Cardiac septum (tissue), 1 donor: Measurements from ENCODE around the gene AGAP1. TPM values are rescaled to one million over a fixed set of nuclear protein-coding genes. Genes with fewer than 3 reads are reported as not detected.

Experiments
- DNase-seq: peaks from one replicate; pipeline ENCODE4 v3.0.0-alpha.2; 2020; ENCODE audit warnings: low spot score
- intact Hi-C: fragments of 100-400 bp; cut with DNase I; formaldehyde crosslinking; loops from one replicate; pipeline ENCODE4 v1.14.0; 2022
- total RNA-seq: library from RNA; stranded (reverse); fragmentation: NEBNext Ultra II Directional; extraction: Animal tissue kit (Norgen Biotek cat#: 25700); gene quantifications from one replicate; pipeline ENCODE4 v1.2.1, GENCODE V29; 2021
- donor health status: DM: no; HTN: no; CAD: no.

AGAP1 gene
- total RNA-seq, 1 donor from 2014 or later = 18.7 TPM

DNA sequence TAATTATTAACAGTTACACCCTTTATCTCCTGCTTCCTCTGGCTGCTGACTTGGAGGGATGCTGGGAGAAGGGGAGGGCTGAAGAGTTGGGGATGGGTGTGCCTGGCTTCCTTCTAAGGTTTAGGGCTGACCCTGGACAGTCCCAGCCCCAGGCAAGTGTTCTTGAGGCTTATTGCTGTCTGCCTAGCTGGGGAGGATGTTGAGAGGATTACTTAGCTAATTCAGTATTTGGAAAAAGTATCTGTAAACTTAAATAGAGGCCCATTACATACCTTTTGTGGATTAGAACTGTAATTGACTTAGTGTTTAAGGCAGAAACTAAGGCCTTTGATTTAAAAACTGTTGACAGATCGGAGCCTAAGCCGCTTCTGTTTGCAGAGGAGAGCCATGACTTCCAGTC lies 67.6 kb downstream of the AGAP1 start:
- intact Hi-C loops = no loop called here
- DNase-seq = no peak

DNA sequence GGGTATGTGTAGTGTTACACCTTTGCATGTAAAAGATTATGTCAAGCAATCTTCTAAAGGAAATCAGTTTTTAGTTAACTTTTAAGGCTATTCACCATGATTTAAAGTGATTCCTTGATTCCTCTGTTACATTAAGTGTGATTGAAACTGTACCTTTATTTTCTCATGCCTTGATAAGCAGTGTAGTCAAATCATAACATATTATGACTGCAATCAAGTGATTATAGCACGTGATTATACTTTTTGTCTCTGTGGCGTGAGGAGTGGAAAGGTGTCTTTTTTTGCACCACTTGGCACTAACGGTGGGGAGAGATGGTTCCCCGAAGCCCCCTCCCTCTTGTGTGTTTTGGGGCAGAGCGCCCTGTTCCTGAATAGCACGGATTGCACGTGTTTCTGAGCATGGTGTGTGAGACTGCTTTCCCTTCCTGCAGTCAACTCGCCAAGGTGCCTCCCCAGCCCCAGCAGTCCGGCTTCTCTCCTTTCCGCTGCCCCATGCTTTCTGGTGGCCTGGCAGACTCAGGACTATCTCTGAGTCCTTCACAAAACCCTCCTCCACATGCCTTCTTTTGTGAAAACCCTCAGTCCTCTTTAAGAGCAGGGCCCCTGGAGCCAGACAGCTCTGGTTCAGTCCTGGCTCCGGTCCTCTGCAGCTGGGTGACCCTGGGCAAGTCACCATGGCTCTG lies 68.4 kb downstream of the AGAP1 start:
- no peak for DNase-seq
- intact Hi-C loops = no loop called here

DNA sequence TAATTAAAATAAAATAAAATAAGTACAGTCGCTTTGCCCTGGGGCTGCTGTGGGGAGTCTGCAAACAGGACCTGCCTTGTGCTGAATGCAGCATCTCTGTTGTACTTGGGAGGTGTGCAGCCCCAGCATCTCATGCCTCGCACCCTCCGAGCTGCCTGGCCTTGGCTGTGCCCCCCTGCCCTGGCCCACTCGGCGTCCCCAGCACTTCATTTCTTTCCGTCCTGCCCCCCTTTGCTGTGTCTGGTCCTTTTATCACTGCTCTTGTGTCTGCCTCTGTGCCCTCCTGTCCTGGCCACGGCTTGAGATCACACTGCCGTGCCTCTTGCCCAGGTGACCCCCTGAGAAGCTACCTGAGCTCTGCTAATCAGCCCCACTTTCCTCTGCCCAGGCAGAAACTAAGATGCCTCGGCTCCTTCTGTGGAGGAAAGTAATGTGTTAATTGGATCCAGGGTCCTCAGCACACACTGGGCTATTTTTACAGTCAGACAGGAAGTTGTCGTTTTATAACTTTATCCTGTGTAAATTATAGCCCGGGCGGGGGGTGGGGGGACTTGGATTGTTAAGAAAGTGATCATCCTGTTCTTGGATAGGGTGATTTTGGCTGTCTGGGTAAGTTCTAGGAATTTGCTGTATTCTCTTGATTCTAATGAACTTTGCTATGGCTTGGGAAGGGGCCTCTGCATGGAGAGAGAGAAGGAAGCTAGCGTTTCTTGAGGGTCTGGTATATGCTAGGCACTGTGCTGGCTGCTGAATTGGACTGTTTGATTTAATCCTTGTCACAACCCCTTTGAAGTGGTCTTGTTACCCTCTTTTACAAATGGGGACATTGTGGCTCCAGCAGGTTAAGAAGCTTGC lies 69.4 kb downstream of the AGAP1 start:
- intact Hi-C loops = no loop called here
- no peak for DNase-seq

DNA sequence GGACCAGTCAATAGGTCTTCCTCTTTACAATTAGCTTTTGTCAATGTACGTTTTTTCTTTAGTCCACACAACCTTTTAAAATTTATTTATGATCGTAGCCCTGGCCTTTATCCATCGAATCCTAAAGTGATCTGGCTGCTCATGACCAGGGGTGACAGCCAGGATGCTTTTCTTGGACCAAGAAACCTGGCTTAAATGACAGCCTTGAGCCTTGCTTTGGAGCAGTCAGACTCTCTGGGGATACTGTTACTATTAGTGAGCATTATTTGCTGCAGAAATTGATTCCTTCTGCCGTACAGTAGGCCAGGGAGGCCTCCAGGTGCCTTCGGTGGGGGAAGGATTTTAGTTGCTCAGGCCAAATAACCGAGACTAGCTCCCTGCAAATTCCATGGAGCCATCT lies 70.2 kb downstream of the AGAP1 start:
- no peak for DNase-seq
- intact Hi-C loops = no loop called here

DNA sequence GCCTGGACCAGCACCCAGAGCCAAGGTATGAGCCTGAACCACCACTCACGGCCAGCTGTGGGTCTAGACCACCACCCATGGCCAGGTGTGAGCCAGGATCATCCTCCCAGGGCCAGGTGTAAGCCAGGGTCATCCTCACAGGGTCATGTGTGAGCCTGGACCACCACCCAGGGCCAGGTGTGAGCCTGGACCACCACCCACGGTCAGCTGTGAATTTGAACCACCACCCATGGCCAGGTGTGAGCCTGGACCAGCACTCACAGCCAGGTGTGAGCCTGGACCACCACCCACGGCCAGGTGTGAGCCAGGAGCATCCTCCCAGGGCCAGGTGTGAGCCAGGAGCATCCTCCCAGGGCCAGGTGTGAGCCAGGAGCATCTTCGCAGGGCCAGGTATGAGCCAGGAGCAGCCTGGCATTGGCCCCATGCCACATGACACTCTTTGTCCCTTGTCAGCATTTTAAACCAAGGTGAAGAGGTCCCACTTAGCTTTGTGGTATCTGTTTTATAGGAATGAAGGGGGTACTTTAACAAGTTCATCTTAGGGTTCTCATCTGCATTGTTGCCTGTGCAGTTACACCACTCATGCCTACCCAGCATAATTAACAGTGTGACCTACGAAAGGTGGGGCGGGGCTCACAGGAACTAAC lies 71.2 kb downstream of the AGAP1 start:
- intact Hi-C loops = no loop called here
- no peak for DNase-seq

DNA sequence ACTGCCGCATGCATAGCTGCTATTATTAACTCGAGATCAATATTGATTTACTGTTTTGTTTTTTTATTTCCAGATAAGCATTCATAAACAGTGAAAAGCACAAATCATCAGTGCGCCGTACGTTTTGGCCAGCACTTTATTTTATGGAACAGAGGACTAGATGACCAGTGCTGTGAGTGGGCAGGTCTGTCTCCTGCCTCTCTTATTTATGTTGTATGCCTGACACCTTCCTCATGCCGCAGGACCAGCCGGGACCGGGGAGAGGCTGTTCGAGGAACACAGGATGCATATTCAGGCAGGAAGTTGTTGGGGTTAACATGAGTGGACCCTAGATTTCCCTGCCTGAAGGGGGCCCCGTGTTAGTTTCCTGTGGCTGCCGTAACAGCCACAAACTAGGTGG lies 72.6 kb downstream of the AGAP1 start:
- no peak for DNase-seq
- intact Hi-C loops = no loop called here

GRCh38 chr2:235566931-235567495 lies 73.2 kb downstream of the AGAP1 start:
- no peak for DNase-seq
- intact Hi-C loops = no loop called here

GRCh38 chr2:235567842-235568241 lies 74.0 kb downstream of the AGAP1 start:
- DNase-seq = no peak
- intact Hi-C loops = no loop called here

DNA sequence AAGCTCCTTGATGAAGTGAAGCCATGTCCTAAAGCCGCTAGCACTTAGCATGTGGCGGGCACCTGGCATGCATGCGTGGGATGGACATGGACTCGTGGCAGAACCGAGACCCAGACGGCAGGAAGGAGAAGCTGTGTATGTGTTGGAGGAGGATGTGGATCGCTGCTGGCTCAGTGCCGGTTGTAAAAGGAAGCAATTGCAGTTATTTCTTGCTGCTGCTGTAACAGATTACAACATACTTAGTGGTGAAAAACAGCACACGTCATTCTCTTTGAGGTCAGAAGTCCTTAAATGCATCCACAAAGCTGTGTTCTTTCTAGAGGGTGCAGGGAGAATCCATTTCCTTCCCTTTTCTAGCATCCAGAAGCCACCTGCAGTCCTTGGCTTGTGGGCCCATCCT lies 74.6 kb downstream of the AGAP1 start:
- intact Hi-C loops = no loop called here
- DNase-seq = no peak

- intact Hi-C loops = no loop called here
These were observed 76.0 kb downstream of the AGAP1 start for GRCh38 chr2:235569837-235570236.

GRCh38 chr2:235570256-235570655 lies 76.4 kb downstream of the AGAP1 start:
- intact Hi-C loops = no loop called here
- no peak for DNase-seq

More at GRCh38 chr2:235569837-235570236, 76.0 kb downstream of the AGAP1 start:
- no peak for DNase-seq

GRCh38 chr2:235570966-235571692 lies 77.3 kb downstream of the AGAP1 start:
- intact Hi-C loops = no loop called here

GRCh38 chr2:235572592-235572991 lies 78.7 kb downstream of the AGAP1 start:
- intact Hi-C loops = no loop called here

More at GRCh38 chr2:235570966-235571692, 77.3 kb downstream of the AGAP1 start:
- no peak for DNase-seq

DNA sequence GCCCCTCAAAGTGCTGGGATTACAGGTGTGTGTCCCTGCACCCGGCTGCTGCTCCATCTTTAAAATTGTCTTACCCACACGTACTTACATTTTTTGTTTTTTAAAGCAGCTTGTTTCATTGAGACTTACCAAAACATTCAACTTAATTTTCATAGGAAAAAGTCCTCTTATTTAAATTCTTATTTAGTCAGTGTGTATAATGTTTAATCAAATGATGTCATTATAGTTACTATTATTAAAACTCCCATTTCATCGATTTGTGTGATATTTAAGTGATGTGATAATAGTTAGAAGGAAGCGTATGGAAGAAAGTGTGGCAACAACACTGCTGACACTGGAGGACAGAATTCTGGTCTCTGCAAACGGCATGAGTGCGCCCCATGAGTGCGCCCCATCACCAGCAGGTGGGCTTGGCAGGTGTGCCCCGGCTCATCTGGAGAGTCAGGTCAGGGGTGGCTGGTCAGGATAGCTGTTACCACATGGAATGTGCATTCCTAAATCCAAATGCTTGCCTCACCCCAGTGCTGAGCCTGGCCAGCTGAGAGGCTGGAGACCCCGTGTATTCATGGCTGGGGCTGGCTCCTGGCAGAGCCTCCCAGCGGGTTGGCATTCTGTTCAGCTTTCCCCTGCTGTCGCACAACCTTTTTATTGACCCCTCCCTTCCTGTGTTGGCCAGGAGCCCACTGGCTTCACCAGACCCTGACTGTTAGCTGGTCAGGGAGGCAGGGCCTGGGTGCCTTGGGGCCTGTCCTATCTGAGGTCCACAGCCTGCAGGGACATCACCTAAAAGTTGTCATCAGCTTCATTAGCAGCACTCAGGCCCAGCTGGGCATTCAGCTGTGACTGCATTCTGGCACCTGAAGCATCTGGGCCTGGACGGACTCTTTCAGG lies 79.7 kb downstream of the AGAP1 start:
- intact Hi-C loops = no loop called here
- no peak for DNase-seq

More at GRCh38 chr2:235572592-235572991, 78.7 kb downstream of the AGAP1 start:
- DNase-seq = no peak

- no peak for DNase-seq
- intact Hi-C loops = loop anchor here (5.0 kb wide), 1 partner anchor 78 kb away; no protein-coding TSS in a partner anchor
These were observed 81.6 kb downstream of the AGAP1 start for GRCh38 chr2:235575431-235575830.

DNA sequence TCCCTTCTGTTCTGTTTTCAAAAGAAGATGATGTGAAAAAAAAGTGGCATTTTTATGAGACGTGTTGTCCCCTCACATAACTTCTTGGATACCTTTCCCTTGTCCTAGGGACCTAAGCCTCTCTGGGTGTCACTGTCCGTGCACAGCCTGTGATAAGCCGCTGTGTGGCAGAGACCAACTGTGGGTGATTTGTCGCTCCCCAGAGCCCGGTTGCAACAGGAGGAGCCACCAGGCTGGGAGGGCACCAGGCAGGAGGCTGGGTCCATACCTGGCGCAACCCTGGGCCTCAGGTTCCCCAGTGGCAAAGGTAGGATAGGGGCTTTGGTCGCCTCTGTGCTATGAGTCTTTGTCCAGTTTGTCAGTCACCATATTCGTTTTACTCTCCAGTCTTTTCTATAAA lies 82.1 kb downstream of the AGAP1 start:
- intact Hi-C loops = loop anchor here (5.0 kb wide), 1 partner anchor 79 kb away; no protein-coding TSS in a partner anchor
- DNase-seq = no peak

- DNase-seq = no peak
- intact Hi-C loops = loop anchor here (5.0 kb wide), 1 partner anchor 79 kb away; no protein-coding TSS in a partner anchor
These were observed 82.6 kb downstream of the AGAP1 start for GRCh38 chr2:235576337-235576910.
